Stimulated activated naive B cell treated with anti-CD40 and anti-IgM and Interleukin-4, amounts not matched to agents 10 μg/mL and 1 μg/mL and 100 μg/mL, for 72 hours (primary cell): ENCODE data around the gene HELZ.

Experiments
- ATAC-seq, 2 donors: fragments of 150-1000 bp; cut with Tn5 transposase; replicated peaks; 2 replicates each; pipeline ENCODE4 v1.10.0; 2021; ENCODE audit warnings: moderate library complexity in 1 of 2
- DNase-seq: peaks from one replicate; pipeline ENCODE4 v3.0.0; 2021
- H3K27ac Mint-ChIP-seq: one replicate; pipeline ENCODE4 v1.8.0; 2022; ENCODE audit warnings: mild to moderate bottlenecking, mixed read lengths
- H3K27me3 Mint-ChIP-seq, 2 donors: one replicate each; pipeline ENCODE4 v1.8.0; 2022; ENCODE audit warnings: mixed read lengths in 2 of 2
- H3K36me3 Mint-ChIP-seq, 2 donors: one replicate each; pipeline ENCODE4 v1.8.0; 2022; ENCODE audit warnings: mixed read lengths in 2 of 2, mild to moderate bottlenecking in 1 of 2
- H3K4me1 Mint-ChIP-seq, 2 donors: one replicate each; pipeline ENCODE4 v1.8.0; 2022; ENCODE audit warnings: mixed read lengths in 2 of 2, mild to moderate bottlenecking in 1 of 2
- H3K4me3 Mint-ChIP-seq, 2 donors: one replicate each; pipeline ENCODE4 v1.8.0; 2022; ENCODE audit warnings: mild to moderate bottlenecking in 2 of 2, mixed read lengths in 2 of 2, moderate library complexity in 1 of 2
- H3K9me3 Mint-ChIP-seq, 2 donors: one replicate each; pipeline ENCODE4 v1.8.0; 2022; ENCODE audit warnings: mixed read lengths in 2 of 2, mild to moderate bottlenecking in 1 of 2

The HELZ gene

GRCh38 chr17:67085406-67085805, 159.6 kb downstream of the HELZ start:
- ATAC-seq (no peak), DNase-seq (no peak)
- Mint-ChIP-seq H3K36me3 (peaks cover 21 to 32% of the 10 kb centered on the region in 2 donors), H3K27me3 (no peaks in the 10 kb centered on the region), H3K4me3 (no peak overlapping the region), H3K4me1 (peaks cover 7 to 21% of the 10 kb centered on the region in 2 donors), H3K27ac (no peak overlapping the region), H3K9me3 (no peaks in the 10 kb centered on the region)

DNA sequence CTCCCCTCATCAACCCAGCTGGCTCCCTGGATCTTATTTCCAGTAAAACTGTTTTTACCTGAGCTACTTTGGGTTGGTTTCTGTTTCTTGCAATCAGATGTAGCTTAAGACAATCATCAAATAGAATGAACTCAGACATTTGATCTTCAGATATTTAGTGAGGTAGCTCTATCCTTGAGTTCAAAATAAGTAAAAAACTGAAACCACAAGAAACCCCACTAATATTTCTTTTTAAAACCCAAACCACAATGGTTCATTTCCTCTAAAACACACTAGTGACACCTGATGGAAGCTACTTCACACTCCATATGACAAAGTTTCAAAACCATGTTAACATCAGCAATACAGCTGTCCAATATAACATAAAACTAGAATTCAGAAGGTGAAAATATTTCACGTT, 162.9 kb downstream of the HELZ start:
- Mint-ChIP-seq H3K4me3 (peak overlapping the region in 1 of 2 donors; percentile 14), H3K27ac (no peak overlapping the region), H3K36me3 (peaks cover 22 to 33% of the 10 kb centered on the region in 2 donors), H3K27me3 (no peaks in the 10 kb centered on the region), H3K9me3 (no peaks in the 10 kb centered on the region), H3K4me1 (peaks cover 8 to 21% of the 10 kb centered on the region in 2 donors)
- DNase-seq (no peak), ATAC-seq (peak; percentile 79 to 84)

DNA sequence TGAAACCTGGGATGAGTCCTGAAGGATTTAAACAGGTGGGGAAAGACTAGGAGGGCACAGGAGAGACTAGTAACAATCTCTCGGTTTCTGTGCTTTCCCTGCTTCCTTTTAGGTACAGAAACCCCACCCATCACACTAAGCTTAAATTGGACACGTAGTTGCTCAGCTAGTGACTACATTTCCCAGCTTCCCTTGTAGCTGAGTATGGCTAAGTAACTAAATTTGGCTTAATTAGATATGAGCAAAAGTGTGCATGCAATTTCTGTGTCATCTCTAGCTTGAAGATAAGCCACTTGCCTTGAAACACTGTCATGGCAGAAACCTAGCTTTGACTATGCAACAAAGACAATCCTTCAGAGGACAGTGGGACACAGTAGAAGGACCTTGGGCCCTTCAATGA, 164.2 kb downstream of the HELZ start:
- Mint-ChIP-seq H3K36me3 (peaks cover 22 to 30% of the 10 kb centered on the region in 2 donors), H3K4me3 (no peak overlapping the region), H3K27ac (peak overlapping the region; percentile 59), H3K4me1 (peaks cover 8 to 21% of the 10 kb centered on the region in 2 donors), H3K27me3 (no peaks in the 10 kb centered on the region), H3K9me3 (no peaks in the 10 kb centered on the region)
- no peak for DNase-seq
- no peak for ATAC-seq

- DNase-seq (no peak), ATAC-seq (no peak)
- Mint-ChIP-seq H3K9me3 (no peaks in the 10 kb centered on the region), H3K27me3 (no peaks in the 10 kb centered on the region), H3K36me3 (peaks cover 18 to 20% of the 10 kb centered on the region in 2 donors), H3K27ac (no peak overlapping the region), H3K4me1 (peaks cover 8 to 21% of the 10 kb centered on the region in 2 donors), H3K4me3 (no peak overlapping the region)
Observed at GRCh38 chr17:67079491-67079890, 165.5 kb downstream of the HELZ start.

- Mint-ChIP-seq H3K9me3 (no peaks in the 10 kb centered on the region), H3K27ac (no peak overlapping the region), H3K4me1 (peaks cover 7 to 17% of the 10 kb centered on the region in 2 donors), H3K36me3 (peaks cover 18 to 24% of the 10 kb centered on the region in 2 donors), H3K4me3 (no peak overlapping the region), H3K27me3 (no peaks in the 10 kb centered on the region)
- no peak for DNase-seq
- no peak for ATAC-seq
Observed at GRCh38 chr17:67078292-67078691, 166.7 kb downstream of the HELZ start.

DNA sequence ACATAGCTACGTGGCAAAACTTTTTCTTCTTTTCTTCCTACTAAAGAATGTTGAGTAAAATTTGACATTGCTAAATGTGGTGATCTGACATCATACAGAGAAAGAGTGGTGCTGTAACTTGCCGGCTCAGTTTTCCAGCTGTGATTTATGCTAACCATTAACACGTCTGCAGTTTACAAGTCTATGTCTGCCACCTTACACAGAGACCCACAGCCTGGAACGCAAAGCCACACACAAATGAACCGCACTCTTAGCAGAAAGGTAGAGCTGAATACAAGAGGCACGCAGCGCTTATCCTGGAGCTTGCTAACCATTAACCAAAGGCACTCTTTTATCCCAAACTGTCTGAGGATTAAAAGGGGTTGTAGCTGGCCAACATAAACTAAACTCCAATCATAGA, 168.7 kb downstream of the HELZ start:
- DNase-seq = no peak
- Mint-ChIP-seq H3K27me3 (no peaks in the 10 kb centered on the region), H3K9me3 (no peaks in the 10 kb centered on the region), H3K36me3 (peaks cover 11 to 28% of the 10 kb centered on the region in 2 donors), H3K27ac (no peak overlapping the region), H3K4me3 (no peak overlapping the region), H3K4me1 (peaks cover 1 to 5% of the 10 kb centered on the region in 2 donors)
- ATAC-seq = no peak

- H3K36me3 Mint-ChIP-seq = peaks cover 10 to 26% of the 10 kb centered on the region in 2 donors
- no peak for ATAC-seq
- H3K27ac Mint-ChIP-seq = no peak overlapping the region
- H3K4me3 Mint-ChIP-seq = no peak overlapping the region
- no peaks in the 10 kb centered on the region for H3K9me3 Mint-ChIP-seq
- no peaks in the 10 kb centered on the region for H3K27me3 Mint-ChIP-seq
- DNase-seq = no peak
- no peaks in the 10 kb centered on the region for H3K4me1 Mint-ChIP-seq
Observed at GRCh38 chr17:67074781-67075180, 170.2 kb downstream of the HELZ start.

GRCh38 chr17:67072885-67073284, 172.1 kb downstream of the HELZ start:
- Mint-ChIP-seq H3K9me3 (no peaks in the 10 kb centered on the region), H3K4me1 (no peaks in the 10 kb centered on the region), H3K36me3 (peaks cover 10 to 25% of the 10 kb centered on the region in 2 donors), H3K4me3 (no peak overlapping the region), H3K27me3 (no peaks in the 10 kb centered on the region), H3K27ac (no peak overlapping the region)
- ATAC-seq (no peak), DNase-seq (no peak)

- DNase-seq (no peak), ATAC-seq (no peak)
- no peaks in the 10 kb centered on the region for H3K27me3 Mint-ChIP-seq
- H3K9me3 Mint-ChIP-seq = no peaks in the 10 kb centered on the region
- H3K36me3 Mint-ChIP-seq = peaks cover 13 to 24% of the 10 kb centered on the region in 2 donors
- no peaks in the 10 kb centered on the region for H3K4me1 Mint-ChIP-seq
- no peak overlapping the region for H3K27ac Mint-ChIP-seq
- H3K4me3 Mint-ChIP-seq = no peak overlapping the region
Observed at GRCh38 chr17:67071595-67071994, 173.4 kb downstream of the HELZ start.

DNA sequence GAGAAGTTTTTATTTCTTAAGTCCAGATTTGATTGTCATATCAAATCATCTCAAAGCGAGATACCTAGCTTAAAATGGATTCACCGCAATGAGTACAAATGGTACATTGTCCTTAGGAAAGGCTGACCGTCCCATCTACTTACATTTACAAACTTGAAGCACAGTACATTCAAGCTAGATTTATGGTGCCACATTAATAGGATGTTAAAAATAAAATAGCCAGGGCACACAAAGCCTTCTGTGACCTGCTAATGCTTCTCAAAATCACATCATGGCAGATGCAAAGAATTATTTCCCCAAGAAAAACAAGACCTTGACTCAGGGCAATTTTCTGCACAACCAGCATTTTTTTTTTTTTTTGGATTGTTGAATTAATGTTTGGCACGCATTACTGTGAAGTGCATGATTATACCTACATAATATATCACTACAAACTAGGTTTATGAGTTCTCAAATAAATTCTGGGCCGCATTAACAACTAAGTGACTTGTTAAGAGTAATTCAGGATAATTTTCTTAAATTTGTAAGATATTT, 175.3 kb downstream of the HELZ start:
- H3K27me3 Mint-ChIP-seq = no peaks in the 10 kb centered on the region
- ATAC-seq (no peak), DNase-seq (no peak)
- H3K9me3 Mint-ChIP-seq = no peaks in the 10 kb centered on the region
- H3K4me1 Mint-ChIP-seq = no peaks in the 10 kb centered on the region
- H3K36me3 Mint-ChIP-seq = peaks cover 15 to 19% of the 10 kb centered on the region in 2 donors
- no peak overlapping the region for H3K4me3 Mint-ChIP-seq
- no peak overlapping the region for H3K27ac Mint-ChIP-seq

- Mint-ChIP-seq H3K4me1 (no peaks in the 10 kb centered on the region), H3K27me3 (no peaks in the 10 kb centered on the region), H3K36me3 (peaks cover 18 to 20% of the 10 kb centered on the region in 2 donors), H3K9me3 (no peaks in the 10 kb centered on the region), H3K4me3 (no peak overlapping the region), H3K27ac (no peak overlapping the region)
- ATAC-seq (no peak), DNase-seq (no peak)
Observed at GRCh38 chr17:67068999-67069398, 176.0 kb downstream of the HELZ start.

DNA sequence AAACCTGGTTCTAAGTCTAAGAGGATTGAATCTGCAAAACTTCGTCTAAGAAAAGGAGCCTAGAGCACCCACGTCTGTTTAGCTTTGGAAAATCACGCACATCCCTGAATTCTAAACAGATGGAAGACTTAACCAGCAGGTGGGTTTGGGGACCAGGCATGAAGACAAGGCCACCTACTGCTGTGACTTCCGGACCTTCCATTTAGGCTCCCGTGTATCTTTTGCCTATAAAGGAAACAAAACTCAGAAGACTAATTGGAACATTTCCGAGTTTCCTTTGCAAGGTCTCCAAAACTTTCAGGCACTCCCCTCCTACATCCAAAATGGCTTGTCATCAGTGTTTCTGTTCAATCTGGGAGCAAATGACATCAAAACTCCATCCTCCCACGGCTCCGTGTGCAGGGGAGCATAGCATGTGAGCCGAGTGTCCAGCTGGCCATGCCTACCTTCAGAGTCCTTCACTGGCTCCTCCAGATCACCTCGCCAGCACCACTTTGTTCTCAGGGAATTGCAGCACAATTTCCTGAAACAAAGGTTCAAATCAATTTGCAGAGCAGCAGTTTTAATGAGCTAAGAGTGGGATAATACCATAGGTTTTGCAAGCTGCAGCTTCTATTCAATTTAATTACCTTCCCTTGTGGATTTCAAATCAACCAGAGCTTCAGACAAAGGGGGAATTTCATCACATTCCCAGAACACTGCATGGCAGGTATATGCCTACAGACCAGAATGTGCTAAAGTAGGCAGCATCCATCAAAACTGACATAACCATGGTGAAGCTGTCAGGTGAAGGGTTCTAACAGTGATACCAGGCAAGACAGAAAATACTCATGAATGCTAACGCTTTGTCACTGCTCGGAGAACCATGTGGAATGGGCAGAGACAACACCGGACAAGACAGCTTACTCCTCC, 177.2 kb downstream of the HELZ start:
- no peak overlapping the region for H3K27ac Mint-ChIP-seq
- no peaks in the 10 kb centered on the region for H3K27me3 Mint-ChIP-seq
- H3K36me3 Mint-ChIP-seq = peaks cover 25 to 27% of the 10 kb centered on the region in 2 donors
- DNase-seq (no peak), ATAC-seq (no peak)
- no peaks in the 10 kb centered on the region for H3K9me3 Mint-ChIP-seq
- H3K4me1 Mint-ChIP-seq = no peaks in the 10 kb centered on the region
- H3K4me3 Mint-ChIP-seq = no peak overlapping the region

GRCh38 chr17:67066717-67067116, 178.3 kb downstream of the HELZ start:
- Mint-ChIP-seq H3K27ac (no peak overlapping the region), H3K9me3 (no peaks in the 10 kb centered on the region), H3K4me3 (no peak overlapping the region), H3K27me3 (no peaks in the 10 kb centered on the region), H3K36me3 (peaks cover 27 to 31% of the 10 kb centered on the region in 2 donors), H3K4me1 (no peaks in the 10 kb centered on the region)
- ATAC-seq = no peak
- DNase-seq = no peak

GRCh38 chr17:67063141-67063540, 181.9 kb downstream of the HELZ start:
- Mint-ChIP-seq H3K27me3 (no peaks in the 10 kb centered on the region), H3K4me3 (no peak overlapping the region), H3K9me3 (peaks cover 0 to 6% of the 10 kb centered on the region in 2 donors), H3K27ac (no peak overlapping the region), H3K36me3 (peaks cover 34 to 36% of the 10 kb centered on the region in 2 donors), H3K4me1 (no peaks in the 10 kb centered on the region)
- DNase-seq = no peak
- no peak for ATAC-seq

- Mint-ChIP-seq H3K27me3 (no peaks in the 10 kb centered on the region), H3K4me3 (no peak overlapping the region), H3K27ac (no peak overlapping the region), H3K36me3 (peaks cover 31 to 45% of the 10 kb centered on the region in 2 donors), H3K4me1 (peaks cover 8 to 11% of the 10 kb centered on the region in 2 donors), H3K9me3 (peaks cover 4 to 9% of the 10 kb centered on the region in 2 donors)
- DNase-seq = no peak
- ATAC-seq = no peak
Observed at GRCh38 chr17:67059372-67059771, 185.6 kb downstream of the HELZ start.
